Endothelial cell of umbilical vein (primary cell): ENCODE results near the gene SMARCE1.

Source experiments
- CTCF ChIP-seq, 2 donors: IDR thresholded peaks; 1 replicate in 1 of 2; 2 replicates in 1 of 2; pipeline ENCODE4 v1.5.1; 2011; ENCODE audit warnings: low read length in 2 of 2, mild to moderate bottlenecking in 2 of 2, moderate library complexity in 2 of 2, control low read depth in 1 of 2, inconsistent platforms in 1 of 2, low read depth in 1 of 2; ENCODE audit not compliant: insufficient read depth in 1 of 2; ENCODE audit errors: extremely low read depth in 1 of 2
- EZH2 ChIP-seq: IDR thresholded peaks from 2 replicates; pipeline ENCODE4 v1.6.1; 2012; ENCODE audit warnings: borderline replicate concordance, low read depth, mild to moderate bottlenecking, moderate library complexity, low read length, inconsistent platforms; ENCODE audit not compliant: severe bottlenecking
- MAX ChIP-seq: IDR thresholded peaks from 2 replicates; pipeline ENCODE4 v1.6.1; 2011; ENCODE audit not compliant: insufficient read depth, insufficient read length
- POLR2AphosphoS5 ChIP-seq: IDR thresholded peaks from 2 replicates; pipeline ENCODE4 v1.6.1; 2012; ENCODE audit warnings: low read depth, mild to moderate bottlenecking, control low read depth, low read length, moderate library complexity; ENCODE audit not compliant: insufficient read depth

- no peak for TF ChIP-seq CTCF (IDR thresholded peaks at IDR 0.05; ENCODE audit: extremely low read depth in 1 of 2, insufficient read depth in 1 of 2, low read depth in 1 of 2, low read length in 2 of 2)
- no peak for TF ChIP-seq MAX
- TF ChIP-seq POLR2AphosphoS5: no peak
- TF ChIP-seq EZH2: no peak
Observed at GRCh38 chr17:40629842-40630241, 17.8 kb downstream of the SMARCE1 start.
